ENCODE measurements around the gene USP47. TPM values are rescaled to one million over a fixed set of nuclear protein-coding genes. Genes with fewer than 3 reads are reported as not detected.

USP47 gene
- total RNA-seq, 3 donors from 2014 or later (not counting 1 experiment from before 2014, with no cell fraction given) = 102 to 108 (median 107) TPM

GRCh38 chr11:11860103-11860979 is 18.6 kb downstream of the USP47 start:
- 100% methylated on average over 1 of the region's 12 CpGs for WGBS (ENCODE audit: insufficient coverage)
- TF ChIP-seq CTCF (IDR thresholded peaks at IDR 0.05) = no peak
- Histone ChIP-seq H3K9me3 (ENCODE audit: control insufficient read depth, insufficient read depth, low read length) (no peaks in the 10 kb centered on the region), H3K36me3 (ENCODE audit: control insufficient read depth, insufficient read depth, low read length) (no peaks in the 10 kb centered on the region), H3K4me1 (ENCODE audit: control insufficient read depth, insufficient read depth, low read length) (peaks cover 24% of the 10 kb centered on the region), H3K4me3 (ENCODE audit: low read length) (no peak overlapping the region), H3K27me3 (ENCODE audit: control insufficient read depth, insufficient read depth, low read length) (no peaks in the 10 kb centered on the region), H3K27ac (ENCODE audit: low read length) (no peak overlapping the region)
- H3K4me3 Mint-ChIP-seq = peak overlapping the region; percentile 17
- ATAC-seq (peak in 2 of 3 donors; percentile 12 to 31), DNase-seq (no peak)
- no peaks in the 10 kb centered on the region for H3K27me3 Mint-ChIP-seq (ENCODE audit: low read depth in 2 of 2)
- no peaks in the 10 kb centered on the region for H3K36me3 Mint-ChIP-seq
- peak overlapping the region; percentile 66 to 74 for H3K27ac Mint-ChIP-seq
- no peaks in the 10 kb centered on the region for H3K9me3 Mint-ChIP-seq
- intact Hi-C loops (cut with micrococcal nuclease) = no loop called here
- peaks cover 53 to 58% of the 10 kb centered on the region in 2 donors for H3K4me1 Mint-ChIP-seq

GRCh38 chr11:11862999-11863398 is 21.2 kb downstream of the USP47 start:
- intact Hi-C loops (cut with micrococcal nuclease) = no loop called here
- WGBS (ENCODE audit: insufficient coverage) = 100% methylated on average over 1 of the region's 2 CpGs
- no peak overlapping the region for H3K4me3 Mint-ChIP-seq
- H3K27me3 Mint-ChIP-seq (ENCODE audit: low read depth in 2 of 2) = no peaks in the 10 kb centered on the region
- Histone ChIP-seq H3K27me3 (ENCODE audit: control insufficient read depth, insufficient read depth, low read length) (no peaks in the 10 kb centered on the region), H3K4me1 (ENCODE audit: control insufficient read depth, insufficient read depth, low read length) (peaks cover 15% of the 10 kb centered on the region), H3K36me3 (ENCODE audit: control insufficient read depth, insufficient read depth, low read length) (no peaks in the 10 kb centered on the region), H3K27ac (ENCODE audit: low read length) (no peak overlapping the region), H3K9me3 (ENCODE audit: control insufficient read depth, insufficient read depth, low read length) (no peaks in the 10 kb centered on the region), H3K4me3 (ENCODE audit: low read length) (no peak overlapping the region)
- no peak for TF ChIP-seq CTCF (IDR thresholded peaks at IDR 0.05)
- no peaks in the 10 kb centered on the region for H3K9me3 Mint-ChIP-seq
- DNase-seq (no peak), ATAC-seq (no peak)
- H3K27ac Mint-ChIP-seq = no peak overlapping the region
- peaks cover 54 to 62% of the 10 kb centered on the region in 2 donors for H3K4me1 Mint-ChIP-seq
- no peaks in the 10 kb centered on the region for H3K36me3 Mint-ChIP-seq

DNA sequence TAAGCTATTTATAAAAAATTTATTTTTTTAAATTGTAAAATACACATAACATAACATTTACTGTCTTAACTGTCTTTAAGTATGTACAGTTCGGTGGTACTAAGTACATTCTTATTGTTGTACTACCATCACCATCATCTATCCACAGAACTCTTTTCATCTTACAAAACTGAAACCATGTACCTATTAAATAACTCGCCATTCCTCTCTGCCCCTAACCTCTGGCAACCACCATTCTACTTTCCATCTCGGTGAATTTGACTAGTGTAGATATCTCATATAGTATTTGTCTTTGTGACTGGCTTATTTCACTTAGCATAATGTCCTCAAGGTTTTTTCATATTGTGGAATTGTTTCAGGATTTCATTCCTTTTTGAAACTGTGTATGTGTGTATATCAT is 22.6 kb downstream of the USP47 start:
- 82% methylated on average over 1 of the region's 3 CpGs for WGBS (ENCODE audit: insufficient coverage)
- DNase-seq (no peak), ATAC-seq (no peak)
- Mint-ChIP-seq H3K4me3 (no peak overlapping the region), H3K27ac (peak overlapping the region in 1 of 2 donors; percentile 69), H3K9me3 (no peaks in the 10 kb centered on the region), H3K4me1 (peaks cover 52 to 60% of the 10 kb centered on the region in 2 donors), H3K27me3 (ENCODE audit: low read depth in 2 of 2) (no peaks in the 10 kb centered on the region), H3K36me3 (no peaks in the 10 kb centered on the region)
- Histone ChIP-seq H3K27ac (ENCODE audit: low read length) (no peak overlapping the region), H3K4me1 (ENCODE audit: control insufficient read depth, insufficient read depth, low read length) (peaks cover 13% of the 10 kb centered on the region), H3K27me3 (ENCODE audit: control insufficient read depth, insufficient read depth, low read length) (no peaks in the 10 kb centered on the region), H3K9me3 (ENCODE audit: control insufficient read depth, insufficient read depth, low read length) (no peaks in the 10 kb centered on the region), H3K36me3 (ENCODE audit: control insufficient read depth, insufficient read depth, low read length) (no peaks in the 10 kb centered on the region), H3K4me3 (ENCODE audit: low read length) (no peak overlapping the region)
- intact Hi-C loops (cut with micrococcal nuclease) = no loop called here
- no peak for TF ChIP-seq CTCF (IDR thresholded peaks at IDR 0.05)

Data from natural killer cell (primary cell).